CD14-positive monocyte (primary cell): Measurements from ENCODE around the gene ESD. TPM values are rescaled to one million over a fixed set of nuclear protein-coding genes. Genes with fewer than 3 reads are reported as not detected.

ENCODE experiments used
- DNase-seq, 3 donors: peaks; one replicate each; pipeline ENCODE4 v3.0.0-alpha.2; 2011 to 2022
- H2AFZ ChIP-seq: 2 replicates; pipeline ENCODE4 v1.6.0; 2012; ENCODE audit warnings: mild to moderate bottlenecking, low read depth, low read length, inconsistent platforms; ENCODE audit not compliant: insufficient read depth, poor library complexity, severe bottlenecking
- H3K27ac ChIP-seq, 2 donors: 1 replicate in 1 of 2; 2 replicates in 1 of 2; pipeline ENCODE4 v1.5.1; 2012 to 2013; ENCODE audit warnings: low read length in 2 of 2, control low read depth in 1 of 2, inconsistent platforms in 1 of 2, low read depth in 1 of 2, mild to moderate bottlenecking in 1 of 2
- H3K27me3 ChIP-seq, 2 donors: one replicate each; pipeline versions ENCODE4 v1.6.0 to v1.6.1; 2011 to 2013; ENCODE audit warnings: low read length in 2 of 2; ENCODE audit not compliant: control insufficient read depth in 2 of 2, insufficient read depth in 2 of 2
- H3K36me3 ChIP-seq, 2 donors: replicated peaks in 1 of 2; 1 replicate in 1 of 2; 2 replicates in 1 of 2; pipeline versions ENCODE4 v1.5.1 to v1.6.1; 2012 to 2013; ENCODE audit warnings: low read length in 2 of 2, control low read depth in 1 of 2, inconsistent platforms in 1 of 2, mild to moderate bottlenecking in 1 of 2; ENCODE audit not compliant: insufficient read depth in 2 of 2, control insufficient read depth in 1 of 2
- H3K4me1 ChIP-seq, 2 donors: 1 replicate in 1 of 2; 2 replicates in 1 of 2; pipeline versions ENCODE4 v1.5.1 to v1.6.1; 2012 to 2013; ENCODE audit warnings: low read length in 2 of 2, control low read depth in 1 of 2, inconsistent platforms in 1 of 2, mild to moderate bottlenecking in 1 of 2, moderate library complexity in 1 of 2; ENCODE audit not compliant: insufficient read depth in 2 of 2, control insufficient read depth in 1 of 2
- H3K4me2 ChIP-seq: replicated peaks from 2 replicates; pipeline ENCODE3; 2012; ENCODE audit warnings: low read length, moderate library complexity, mild to moderate bottlenecking; ENCODE audit not compliant: poor library complexity, severe bottlenecking; ENCODE audit errors: extremely low read depth
- H3K4me3 ChIP-seq, 3 experiments: fragments of 200-600 bp in 1 of 3; sonication (generic) in 1 of 3; replicated peaks in 1 of 3; 1 replicate in 2 of 3; 2 replicates in 1 of 3; pipeline ENCODE4 v1.5.1; 2011 to 2013; ENCODE audit warnings: low read length in 3 of 3, mild to moderate bottlenecking in 3 of 3, control low read depth in 2 of 3, low read depth in 2 of 3, inconsistent platforms in 1 of 3, moderate library complexity in 1 of 3
- H3K79me2 ChIP-seq: 2 replicates; pipeline ENCODE4 v1.6.0; 2012; ENCODE audit warnings: mild to moderate bottlenecking, control low read depth, inconsistent platforms, low read length, moderate library complexity; ENCODE audit not compliant: insufficient read depth
- H3K9ac ChIP-seq: 2 replicates; pipeline ENCODE4 v1.6.0; 2017; ENCODE audit warnings: low read length, mild to moderate bottlenecking; ENCODE audit not compliant: insufficient read depth, poor library complexity, severe bottlenecking
- H3K9me3 ChIP-seq, 2 donors: replicated peaks in 1 of 2; 1 replicate in 1 of 2; 2 replicates in 1 of 2; pipeline versions ENCODE4 v1.5.1 to v1.6.1; 2012 to 2013; ENCODE audit warnings: low read length in 2 of 2, control low read depth in 1 of 2; ENCODE audit not compliant: control insufficient read depth in 1 of 2, insufficient read depth in 1 of 2
- H4K20me1 ChIP-seq: 2 replicates; pipeline ENCODE4 v1.6.0; 2012; ENCODE audit warnings: mild to moderate bottlenecking, low read length, control low read depth, moderate library complexity; ENCODE audit not compliant: insufficient read depth
- H3K27ac Mint-ChIP-seq, 7 donors: one replicate each; pipeline ENCODE4 v1.8.0; 2020; ENCODE audit warnings: mild to moderate bottlenecking in 7 of 7, mixed read lengths in 7 of 7, moderate library complexity in 6 of 7, inconsistent platforms in 2 of 7
- H3K27me3 Mint-ChIP-seq, 3 donors: one replicate each; pipeline ENCODE4 v1.8.0; 2021 to 2022; ENCODE audit warnings: low read depth in 3 of 3, mild to moderate bottlenecking in 3 of 3, mixed read lengths in 3 of 3, moderate library complexity in 3 of 3, inconsistent platforms in 1 of 3
- H3K36me3 Mint-ChIP-seq, 2 donors: one replicate each; pipeline ENCODE4 v1.8.0; 2020; ENCODE audit warnings: mixed read lengths in 2 of 2, inconsistent platforms in 1 of 2, mild to moderate bottlenecking in 1 of 2
- H3K4me1 Mint-ChIP-seq: one replicate; pipeline ENCODE4 v1.8.0; 2020; ENCODE audit warnings: mild to moderate bottlenecking, mixed read lengths
- H3K4me3 Mint-ChIP-seq, 2 donors: one replicate each; pipeline ENCODE4 v1.8.0; 2020; ENCODE audit warnings: mild to moderate bottlenecking in 2 of 2, mixed read lengths in 2 of 2, moderate library complexity in 1 of 2
- H3K9me3 Mint-ChIP-seq, 7 donors: one replicate each; pipeline ENCODE4 v1.8.0; 2020 to 2022; ENCODE audit warnings: mixed read lengths in 7 of 7, mild to moderate bottlenecking in 6 of 7, moderate library complexity in 6 of 7, inconsistent platforms in 2 of 7
- CTCF ChIP-seq: fragments of 200-600 bp; IDR thresholded peaks from one replicate; pipeline ENCODE4 v1.8.0; 2022; ENCODE audit warnings: antibody characterized with exemption, mild to moderate bottlenecking
- WGBS: methylation state at CpG from one replicate; pipeline ENCODE4 v1.1.5; 2013; ENCODE audit warnings: missing lambda C conversion rate; ENCODE audit not compliant: insufficient coverage; 5-methylcytosine and 5-hydroxymethylcytosine counted together
- intact Hi-C, 2 donors: fragments of 100-400 bp; cut with micrococcal nuclease; formaldehyde crosslinking; loops; one replicate each; pipeline versions ENCODE4 v1.15.0 to v1.15.1; 2023
- polyA plus RNA-seq, 3 donors: library from polyadenylated mRNA; depleted of rRNA in 1 of 3; unstranded in 2 of 3; stranded (reverse) in 1 of 3; fragments of 300-500 nt in 2 of 3; fragments of >200 nt in 1 of 3; fragmentation: Illumina TruSeq in 2 of 3; gene quantifications; 1 replicate in 2 of 3; 2 replicates in 1 of 3; pipeline ENCODE4 v1.2.3, GENCODE V29; 2012 to 2021

ESD gene
- polyA plus RNA-seq, 3 donors, result 46.8 to 147 (median 139) TPM

GRCh38 chr13:46822551-46822950 lies 25.6 kb upstream of the ESD start:
- Mint-ChIP-seq H3K4me3 (no peak overlapping the region), H3K36me3 (no peaks in the 10 kb centered on the region), H3K27me3 (peaks cover 0 to 2% (median 1%) of the 10 kb centered on the region in 3 donors), H3K27ac (no peak overlapping the region), H3K4me1 (peaks cover under 1% of the 10 kb centered on the region), H3K9me3 (peaks cover 0 to 7% (median 0%) of the 10 kb centered on the region in 7 donors)
- peaks cover 0 to 2% of the 10 kb centered on the region in 2 donors for H3K4me1 ChIP-seq
- no peaks in the 10 kb centered on the region for H3K27me3 ChIP-seq
- intact Hi-C loops, result no loop called here
- H3K9ac ChIP-seq, result no peak overlapping the region
- H3K79me2 ChIP-seq, result no peaks in the 10 kb centered on the region
- H3K36me3 ChIP-seq, result no peaks in the 10 kb centered on the region
- DNase-seq, result no peak
- H3K4me3 ChIP-seq, result no peak overlapping the region
- no peak overlapping the region for H3K4me2 ChIP-seq
- no peaks in the 10 kb centered on the region for H3K9me3 ChIP-seq
- H2AFZ ChIP-seq, result no peak overlapping the region
- WGBS, result no CpG with 5 or more reads among the region's 2 CpGs
- no peaks in the 10 kb centered on the region for H4K20me1 ChIP-seq
- TF ChIP-seq CTCF, result no peak
- no peak overlapping the region for H3K27ac ChIP-seq

- H3K4me1 ChIP-seq, result peaks cover 9 to 16% of the 10 kb centered on the region in 2 donors
- no peak for TF ChIP-seq CTCF
- WGBS, result 95% methylated on average over 12 of the region's 13 CpGs
- DNase-seq, result no peak
- H3K4me3 ChIP-seq, result no peak overlapping the region
- no peaks in the 10 kb centered on the region for H4K20me1 ChIP-seq
- no peaks in the 10 kb centered on the region for H3K27me3 ChIP-seq
- intact Hi-C loops, result no loop called here
- no peak overlapping the region for H2AFZ ChIP-seq
- peaks cover 14% of the 10 kb centered on the region for H3K4me1 Mint-ChIP-seq
- H3K36me3 Mint-ChIP-seq, result no peaks in the 10 kb centered on the region
- peaks cover 0 to 8% (median 2%) of the 10 kb centered on the region in 7 donors for H3K9me3 Mint-ChIP-seq
- H3K36me3 ChIP-seq, result no peaks in the 10 kb centered on the region
- no peak overlapping the region for H3K9ac ChIP-seq
- H3K9me3 ChIP-seq, result peaks cover 0 to 2% of the 10 kb centered on the region in 2 donors
- H3K27ac Mint-ChIP-seq, result no peak overlapping the region
- no peak overlapping the region for H3K4me2 ChIP-seq
- H3K4me3 Mint-ChIP-seq, result no peak overlapping the region
- no peak overlapping the region for H3K27ac ChIP-seq
- H3K79me2 ChIP-seq, result no peaks in the 10 kb centered on the region
- H3K27me3 Mint-ChIP-seq, result peaks cover 0 to 3% (median 0%) of the 10 kb centered on the region in 3 donors
Observed at GRCh38 chr13:46817838-46818476, 21.0 kb upstream of the ESD start.
